ENCODE results near the gene EGLN3. TPM values are rescaled to one million over a fixed set of nuclear protein-coding genes. Genes with fewer than 3 reads are reported as not detected.

EGLN3 gene
- total and polyA plus RNA-seq, 4 donors, result 1.3 to 2.3 (median 1.5) TPM

DNA sequence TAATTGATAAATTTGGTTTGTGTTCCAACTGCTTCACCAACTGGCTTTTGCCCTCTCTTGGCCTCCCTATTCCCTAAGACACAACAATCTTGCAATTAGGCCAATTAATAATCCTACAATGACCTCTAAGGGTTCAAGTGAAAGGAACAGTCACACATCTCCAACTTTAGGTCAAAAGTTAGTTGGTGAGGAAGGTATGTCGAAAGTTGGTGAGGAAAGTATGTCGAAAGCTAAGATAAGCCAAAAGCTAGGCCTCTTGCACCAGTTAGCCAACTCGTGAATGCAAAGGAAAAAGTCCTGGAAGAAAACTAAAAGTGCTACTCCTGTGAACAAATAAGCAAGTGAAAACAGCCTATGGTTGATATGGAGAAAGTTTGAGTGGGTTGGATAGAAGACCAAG, 32.6 kb downstream of the EGLN3 start:
- no peaks in the 10 kb centered on the region for H3K27me3 ChIP-seq (ENCODE audit: control insufficient read depth in 4 of 4, insufficient read depth in 4 of 4, low read length in 3 of 4)
- no peaks in the 10 kb centered on the region for H3K4me1 ChIP-seq (ENCODE audit: control insufficient read depth in 4 of 4, insufficient read depth in 4 of 4, low read length in 3 of 4)
- DNase-seq (ENCODE audit: low spot score), result no peak
- H3K4me3 ChIP-seq (ENCODE audit: low read depth in 1 of 3, low read length in 3 of 3), result no peak overlapping the region
- no peak overlapping the region for H3K27ac ChIP-seq (ENCODE audit: low read depth in 1 of 2, low read length in 2 of 2)
- TF ChIP-seq FOXA1 (IDR thresholded peaks at IDR 0.05) (no peak), YY1 (IDR thresholded peaks at IDR 0.05) (no peak), HNF4A (conservative IDR thresholded peaks at IDR 0.05) (no peak), FOXA2 (IDR thresholded peaks at IDR 0.05) (no peak), NR2F2 (IDR thresholded peaks at IDR 0.05) (no peak), RAD21 (IDR thresholded peaks at IDR 0.05) (no peak), HNF4G (IDR thresholded peaks at IDR 0.05) (no peak), EGR1 (IDR thresholded peaks at IDR 0.05; ENCODE audit: low read depth in 2 of 2) (no peak), RXRA (IDR thresholded peaks at IDR 0.05) (no peak), GABPA (IDR thresholded peaks at IDR 0.05 in 1 of 2, conservative IDR thresholded peaks at IDR 0.05 in 1 of 2) (no peak), TAF1 (conservative IDR thresholded peaks at IDR 0.05) (no peak), SP1 (IDR thresholded peaks at IDR 0.05) (no peak), JUND (IDR thresholded peaks at IDR 0.05) (no peak)
- TF ChIP-seq, protein P1, sequence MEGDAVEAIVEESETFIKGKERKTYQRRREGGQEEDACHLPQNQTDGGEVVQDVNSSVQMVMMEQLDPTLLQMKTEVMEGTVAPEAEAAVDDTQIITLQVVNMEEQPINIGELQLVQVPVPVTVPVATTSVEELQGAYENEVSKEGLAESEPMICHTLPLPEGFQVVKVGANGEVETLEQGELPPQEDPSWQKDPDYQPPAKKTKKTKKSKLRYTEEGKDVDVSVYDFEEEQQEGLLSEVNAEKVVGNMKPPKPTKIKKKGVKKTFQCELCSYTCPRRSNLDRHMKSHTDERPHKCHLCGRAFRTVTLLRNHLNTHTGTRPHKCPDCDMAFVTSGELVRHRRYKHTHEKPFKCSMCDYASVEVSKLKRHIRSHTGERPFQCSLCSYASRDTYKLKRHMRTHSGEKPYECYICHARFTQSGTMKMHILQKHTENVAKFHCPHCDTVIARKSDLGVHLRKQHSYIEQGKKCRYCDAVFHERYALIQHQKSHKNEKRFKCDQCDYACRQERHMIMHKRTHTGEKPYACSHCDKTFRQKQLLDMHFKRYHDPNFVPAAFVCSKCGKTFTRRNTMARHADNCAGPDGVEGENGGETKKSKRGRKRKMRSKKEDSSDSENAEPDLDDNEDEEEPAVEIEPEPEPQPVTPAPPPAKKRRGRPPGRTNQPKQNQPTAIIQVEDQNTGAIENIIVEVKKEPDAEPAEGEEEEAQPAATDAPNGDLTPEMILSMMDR (IDR thresholded peaks at IDR 0.05; ENCODE audit: low read depth, low read length, missing input control), result no peak
- TF ChIP-seq, protein P2, sequence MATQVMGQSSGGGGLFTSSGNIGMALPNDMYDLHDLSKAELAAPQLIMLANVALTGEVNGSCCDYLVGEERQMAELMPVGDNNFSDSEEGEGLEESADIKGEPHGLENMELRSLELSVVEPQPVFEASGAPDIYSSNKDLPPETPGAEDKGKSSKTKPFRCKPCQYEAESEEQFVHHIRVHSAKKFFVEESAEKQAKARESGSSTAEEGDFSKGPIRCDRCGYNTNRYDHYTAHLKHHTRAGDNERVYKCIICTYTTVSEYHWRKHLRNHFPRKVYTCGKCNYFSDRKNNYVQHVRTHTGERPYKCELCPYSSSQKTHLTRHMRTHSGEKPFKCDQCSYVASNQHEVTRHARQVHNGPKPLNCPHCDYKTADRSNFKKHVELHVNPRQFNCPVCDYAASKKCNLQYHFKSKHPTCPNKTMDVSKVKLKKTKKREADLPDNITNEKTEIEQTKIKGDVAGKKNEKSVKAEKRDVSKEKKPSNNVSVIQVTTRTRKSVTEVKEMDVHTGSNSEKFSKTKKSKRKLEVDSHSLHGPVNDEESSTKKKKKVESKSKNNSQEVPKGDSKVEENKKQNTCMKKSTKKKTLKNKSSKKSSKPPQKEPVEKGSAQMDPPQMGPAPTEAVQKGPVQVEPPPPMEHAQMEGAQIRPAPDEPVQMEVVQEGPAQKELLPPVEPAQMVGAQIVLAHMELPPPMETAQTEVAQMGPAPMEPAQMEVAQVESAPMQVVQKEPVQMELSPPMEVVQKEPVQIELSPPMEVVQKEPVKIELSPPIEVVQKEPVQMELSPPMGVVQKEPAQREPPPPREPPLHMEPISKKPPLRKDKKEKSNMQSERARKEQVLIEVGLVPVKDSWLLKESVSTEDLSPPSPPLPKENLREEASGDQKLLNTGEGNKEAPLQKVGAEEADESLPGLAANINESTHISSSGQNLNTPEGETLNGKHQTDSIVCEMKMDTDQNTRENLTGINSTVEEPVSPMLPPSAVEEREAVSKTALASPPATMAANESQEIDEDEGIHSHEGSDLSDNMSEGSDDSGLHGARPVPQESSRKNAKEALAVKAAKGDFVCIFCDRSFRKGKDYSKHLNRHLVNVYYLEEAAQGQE (IDR thresholded peaks at IDR 0.05), result no peak
- TF ChIP-seq, protein P3, sequence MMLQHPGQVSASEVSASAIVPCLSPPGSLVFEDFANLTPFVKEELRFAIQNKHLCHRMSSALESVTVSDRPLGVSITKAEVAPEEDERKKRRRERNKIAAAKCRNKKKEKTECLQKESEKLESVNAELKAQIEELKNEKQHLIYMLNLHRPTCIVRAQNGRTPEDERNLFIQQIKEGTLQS (IDR thresholded peaks at IDR 0.05), result no peak
- TF ChIP-seq, protein P4, sequence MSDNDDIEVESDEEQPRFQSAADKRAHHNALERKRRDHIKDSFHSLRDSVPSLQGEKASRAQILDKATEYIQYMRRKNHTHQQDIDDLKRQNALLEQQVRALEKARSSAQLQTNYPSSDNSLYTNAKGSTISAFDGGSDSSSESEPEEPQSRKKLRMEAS (IDR thresholded peaks at IDR 0.05), result no peak
- TF ChIP-seq, protein P5, sequence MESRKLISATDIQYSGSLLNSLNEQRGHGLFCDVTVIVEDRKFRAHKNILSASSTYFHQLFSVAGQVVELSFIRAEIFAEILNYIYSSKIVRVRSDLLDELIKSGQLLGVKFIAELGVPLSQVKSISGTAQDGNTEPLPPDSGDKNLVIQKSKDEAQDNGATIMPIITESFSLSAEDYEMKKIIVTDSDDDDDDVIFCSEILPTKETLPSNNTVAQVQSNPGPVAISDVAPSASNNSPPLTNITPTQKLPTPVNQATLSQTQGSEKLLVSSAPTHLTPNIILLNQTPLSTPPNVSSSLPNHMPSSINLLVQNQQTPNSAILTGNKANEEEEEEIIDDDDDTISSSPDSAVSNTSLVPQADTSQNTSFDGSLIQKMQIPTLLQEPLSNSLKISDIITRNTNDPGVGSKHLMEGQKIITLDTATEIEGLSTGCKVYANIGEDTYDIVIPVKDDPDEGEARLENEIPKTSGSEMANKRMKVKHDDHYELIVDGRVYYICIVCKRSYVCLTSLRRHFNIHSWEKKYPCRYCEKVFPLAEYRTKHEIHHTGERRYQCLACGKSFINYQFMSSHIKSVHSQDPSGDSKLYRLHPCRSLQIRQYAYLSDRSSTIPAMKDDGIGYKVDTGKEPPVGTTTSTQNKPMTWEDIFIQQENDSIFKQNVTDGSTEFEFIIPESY (IDR thresholded peaks at IDR 0.05), result no peak
- no peaks in the 10 kb centered on the region for H3K9me3 ChIP-seq (ENCODE audit: control insufficient read depth in 4 of 4, low read length in 3 of 4)
- no peaks in the 10 kb centered on the region for H3K36me3 ChIP-seq (ENCODE audit: control insufficient read depth in 4 of 4, insufficient read depth in 3 of 4, low read depth in 1 of 4, low read length in 3 of 4)
- WGBS, result 79% methylated on average over 3 of the region's 3 CpGs
- H3K9ac ChIP-seq (ENCODE audit: low read depth in 1 of 2, low read length in 2 of 2), result no peak overlapping the region

Data from liver (tissue), 9 donors.